Tibial nerve (tissue), 4 donors: ENCODE results near the gene TDO2. TPM values are rescaled to one million over a fixed set of nuclear protein-coding genes. Genes with fewer than 3 reads are reported as not detected.

Experiments
- DNase-seq, 2 donors: peaks; one replicate each; pipeline ENCODE4 v3.0.0-alpha.2; 2019; ENCODE audit warnings: low spot score in 2 of 2
- H3K27ac ChIP-seq, 4 donors: fragments of 200-600 bp; sonication (generic) in 3 of 4; one replicate each; pipeline ENCODE4 v1.5.1; 2017 to 2019; ENCODE audit warnings: mild to moderate bottlenecking in 1 of 4
- H3K27me3 ChIP-seq, 2 donors: fragments of 200-600 bp; sonication (generic) in 1 of 2; one replicate each; pipeline versions ENCODE4 v1.5.1 to v1.6.0; 2017 to 2019
- H3K36me3 ChIP-seq, 3 donors: fragments of 200-600 bp; sonication (generic); one replicate each; pipeline ENCODE4 v1.5.1; 2018 to 2019
- H3K4me1 ChIP-seq, 4 donors: fragments of 200-600 bp; sonication (generic) in 3 of 4; one replicate each; pipeline ENCODE4 v1.5.1; 2017 to 2019
- H3K4me3 ChIP-seq, 4 donors: fragments of 200-600 bp; sonication (generic) in 3 of 4; one replicate each; pipeline ENCODE4 v1.5.1; 2017 to 2019; ENCODE audit warnings: mild to moderate bottlenecking in 1 of 4, moderate library complexity in 1 of 4
- H3K9me3 ChIP-seq, 4 donors: fragments of 200-600 bp; sonication (generic) in 3 of 4; one replicate each; pipeline ENCODE4 v1.5.1; 2017 to 2019
- EP300 ChIP-seq, 2 donors: sonication (generic); formaldehyde crosslinking; IDR thresholded peaks; one replicate each; pipeline ENCODE4 v1.6.1; 2017; ENCODE audit warnings: antibody characterized with exemption in 2 of 2, mild to moderate bottlenecking in 1 of 2
- POLR2A ChIP-seq, 2 donors: fragments of 450-650 bp; IDR thresholded peaks; one replicate each; pipeline ENCODE4 v1.6.1; 2017; ENCODE audit warnings: antibody characterized with exemption in 2 of 2, mild to moderate bottlenecking in 2 of 2, moderate library complexity in 2 of 2
- WGBS, 2 donors: methylation state at CpG; one replicate each; pipeline ENCODE4 v1.1.5; 2018; 5-methylcytosine and 5-hydroxymethylcytosine counted together
- total RNA-seq, 4 donors: library from RNA; depleted of rRNA; stranded (reverse); fragments of >200 nt; gene quantifications; one replicate each; pipeline ENCODE4 v1.1.0, GENCODE V29; 2016
- TF ChIP-seq, protein P1 (sequence below), 5 experiments: fragments of 200-600 bp in 3 of 5; fragments of 450-650 bp in 2 of 5; sonication (generic) in 3 of 5; IDR thresholded peaks; one replicate each; pipeline ENCODE4 v1.5.1; 2016 to 2019; ENCODE audit warnings: antibody characterized with exemption in 5 of 5, mild to moderate bottlenecking in 3 of 5, moderate library complexity in 2 of 5

TDO2 gene
- total RNA-seq, 4 donors from 2014 or later: not detected

DNA sequence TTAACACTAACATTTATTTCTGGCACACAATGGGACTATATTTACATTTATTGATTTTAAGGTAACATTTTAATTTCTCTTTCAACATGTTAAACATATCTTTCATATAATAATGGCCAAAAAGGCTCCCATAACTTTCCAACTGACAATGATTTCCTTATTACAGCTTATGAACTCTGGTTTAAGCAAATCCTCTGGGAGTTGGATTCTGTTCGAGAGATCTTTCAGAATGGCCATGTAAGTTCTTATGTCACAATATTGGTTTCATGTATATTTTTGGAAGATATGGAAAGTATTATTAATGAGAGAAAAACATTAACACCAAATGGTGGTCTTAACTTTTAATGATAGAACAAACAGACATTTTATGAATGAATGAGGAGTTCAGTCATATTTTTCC, 4.1 kb downstream of the TDO2 start:
- H3K4me1 ChIP-seq: peaks cover 0 to 20% (median 6%) of the 10 kb centered on the region in 4 donors
- no peaks in the 10 kb centered on the region for H3K27me3 ChIP-seq
- no peak for DNase-seq
- no peaks in the 10 kb centered on the region for H3K36me3 ChIP-seq
- 67 to 72% methylated on average over 1 of the region's 1 CpG for WGBS, 2 donors
- H3K9me3 ChIP-seq: no peaks in the 10 kb centered on the region
- no peak for TF ChIP-seq POLR2A (IDR thresholded peaks at IDR 0.05)
- TF ChIP-seq, protein P1, sequence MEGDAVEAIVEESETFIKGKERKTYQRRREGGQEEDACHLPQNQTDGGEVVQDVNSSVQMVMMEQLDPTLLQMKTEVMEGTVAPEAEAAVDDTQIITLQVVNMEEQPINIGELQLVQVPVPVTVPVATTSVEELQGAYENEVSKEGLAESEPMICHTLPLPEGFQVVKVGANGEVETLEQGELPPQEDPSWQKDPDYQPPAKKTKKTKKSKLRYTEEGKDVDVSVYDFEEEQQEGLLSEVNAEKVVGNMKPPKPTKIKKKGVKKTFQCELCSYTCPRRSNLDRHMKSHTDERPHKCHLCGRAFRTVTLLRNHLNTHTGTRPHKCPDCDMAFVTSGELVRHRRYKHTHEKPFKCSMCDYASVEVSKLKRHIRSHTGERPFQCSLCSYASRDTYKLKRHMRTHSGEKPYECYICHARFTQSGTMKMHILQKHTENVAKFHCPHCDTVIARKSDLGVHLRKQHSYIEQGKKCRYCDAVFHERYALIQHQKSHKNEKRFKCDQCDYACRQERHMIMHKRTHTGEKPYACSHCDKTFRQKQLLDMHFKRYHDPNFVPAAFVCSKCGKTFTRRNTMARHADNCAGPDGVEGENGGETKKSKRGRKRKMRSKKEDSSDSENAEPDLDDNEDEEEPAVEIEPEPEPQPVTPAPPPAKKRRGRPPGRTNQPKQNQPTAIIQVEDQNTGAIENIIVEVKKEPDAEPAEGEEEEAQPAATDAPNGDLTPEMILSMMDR (IDR thresholded peaks at IDR 0.05): no peak
- no peak for TF ChIP-seq EP300 (IDR thresholded peaks at IDR 0.05)
- no peak overlapping the region for H3K27ac ChIP-seq
- no peak overlapping the region for H3K4me3 ChIP-seq

DNA sequence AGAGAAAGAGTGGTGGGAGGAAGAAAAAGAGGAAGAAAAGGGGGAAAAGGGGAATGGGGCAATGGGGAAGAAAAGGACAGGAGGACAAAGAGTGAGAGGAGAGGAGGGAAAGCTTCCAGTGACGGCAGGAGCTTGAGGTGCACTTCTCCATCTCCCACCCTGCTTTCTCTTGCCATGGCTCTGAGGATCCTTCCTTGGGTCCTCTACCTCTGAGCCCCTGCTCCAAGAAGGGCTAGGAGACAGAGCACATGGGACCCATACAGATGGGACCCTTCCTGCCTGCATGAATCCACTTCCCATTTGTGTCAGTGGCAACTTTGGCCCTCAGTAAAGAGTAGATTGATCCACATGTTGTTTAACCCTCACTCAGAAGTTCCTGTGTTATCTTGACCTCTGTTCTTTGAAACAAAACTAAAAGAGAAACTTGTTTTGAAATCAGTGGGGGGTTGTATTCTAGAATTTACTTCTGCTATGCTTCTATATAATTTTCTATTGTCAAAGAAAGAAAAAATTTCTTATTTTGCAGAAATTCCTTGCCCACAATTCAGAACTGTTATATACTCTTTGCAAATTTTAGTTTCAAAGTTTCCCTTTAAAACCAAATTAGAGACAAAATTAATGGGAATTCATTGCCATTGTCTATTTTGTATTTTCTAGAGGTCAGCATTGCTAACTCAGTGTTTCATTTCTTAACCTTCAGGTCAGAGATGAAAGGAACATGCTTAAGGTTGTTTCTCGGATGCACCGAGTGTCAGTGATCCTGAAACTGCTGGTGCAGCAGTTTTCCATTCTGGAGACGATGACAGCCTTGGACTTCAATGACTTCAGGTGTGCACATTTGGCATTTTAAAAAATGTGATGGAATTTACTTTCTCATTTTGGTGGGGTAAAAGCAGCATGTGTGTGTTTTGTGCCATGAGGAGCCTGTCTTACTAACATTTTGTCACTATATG, 5.0 kb downstream of the TDO2 start:
- WGBS, 2 donors: 81 to 82% methylated on average over 4 of the region's 4 CpGs
- no peak overlapping the region for H3K4me3 ChIP-seq
- no peaks in the 10 kb centered on the region for H3K36me3 ChIP-seq
- TF ChIP-seq, protein P1 (IDR thresholded peaks at IDR 0.05): no peak
- no peak for TF ChIP-seq POLR2A (IDR thresholded peaks at IDR 0.05)
- TF ChIP-seq EP300 (IDR thresholded peaks at IDR 0.05): no peak
- H3K27ac ChIP-seq: no peak overlapping the region
- DNase-seq: no peak
- H3K27me3 ChIP-seq: no peaks in the 10 kb centered on the region
- H3K9me3 ChIP-seq: no peaks in the 10 kb centered on the region
- peaks cover 0 to 20% (median 6%) of the 10 kb centered on the region in 4 donors for H3K4me1 ChIP-seq

DNA sequence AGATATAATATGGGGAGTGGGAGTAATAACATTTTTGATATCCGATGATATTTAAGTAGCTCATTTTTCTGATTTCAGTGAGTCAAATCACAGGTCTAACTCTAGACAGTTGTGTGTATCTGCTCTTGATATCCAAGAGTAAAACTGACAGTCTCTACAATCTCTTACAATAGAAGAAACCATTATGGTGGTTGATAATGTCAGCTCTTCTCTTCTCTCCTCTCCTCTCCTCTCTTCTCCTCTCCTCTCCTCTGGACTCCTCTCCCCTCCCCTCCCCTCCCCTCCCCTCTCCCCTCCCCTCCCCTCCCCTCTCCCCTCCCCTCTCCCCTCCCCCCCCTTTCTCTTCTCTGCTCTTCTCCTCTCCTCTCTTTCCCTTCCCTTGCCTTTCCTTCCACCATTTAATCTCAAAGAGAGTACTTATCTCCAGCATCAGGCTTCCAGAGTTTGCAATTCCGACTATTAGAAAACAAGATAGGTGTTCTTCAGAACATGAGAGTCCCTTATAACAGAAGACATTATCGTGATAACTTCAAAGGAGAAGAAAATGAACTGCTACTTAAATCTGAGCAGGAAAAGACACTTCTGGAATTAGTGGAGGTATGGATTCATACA, 6.2 kb downstream of the TDO2 start:
- H3K27ac ChIP-seq: no peak overlapping the region
- no peaks in the 10 kb centered on the region for H3K36me3 ChIP-seq
- no peaks in the 10 kb centered on the region for H3K9me3 ChIP-seq
- H3K27me3 ChIP-seq: no peaks in the 10 kb centered on the region
- no peak overlapping the region for H3K4me3 ChIP-seq
- TF ChIP-seq, protein P1 (IDR thresholded peaks at IDR 0.05): no peak
- no peak for TF ChIP-seq POLR2A (IDR thresholded peaks at IDR 0.05)
- no peak for TF ChIP-seq EP300 (IDR thresholded peaks at IDR 0.05)
- peaks cover 0 to 20% (median 6%) of the 10 kb centered on the region in 4 donors for H3K4me1 ChIP-seq
- WGBS, 2 donors: 95% methylated on average over 3 of the region's 3 CpGs
- no peak for DNase-seq

DNA sequence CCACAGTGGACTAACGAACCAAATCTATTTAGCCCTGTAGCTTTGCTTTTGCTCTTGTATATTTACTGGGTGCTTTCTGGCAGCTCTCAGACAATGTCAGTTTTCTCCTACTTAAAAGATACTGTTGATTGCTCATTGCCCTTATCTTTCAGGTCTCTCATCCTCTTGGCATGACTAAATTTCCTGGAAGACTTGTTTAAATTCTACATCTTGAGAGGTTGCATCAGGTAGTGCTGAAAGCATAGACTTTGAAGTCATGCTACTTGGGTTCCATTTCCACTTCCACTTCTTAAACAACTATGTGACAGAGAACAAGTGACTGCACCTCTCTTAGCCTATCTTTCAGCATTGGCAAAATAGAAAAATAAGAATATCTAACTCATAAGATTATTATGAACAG, 8.4 kb downstream of the TDO2 start:
- no peak for TF ChIP-seq POLR2A (IDR thresholded peaks at IDR 0.05)
- no peak for TF ChIP-seq EP300 (IDR thresholded peaks at IDR 0.05)
- TF ChIP-seq, protein P1 (IDR thresholded peaks at IDR 0.05): no peak
- Histone ChIP-seq H3K9me3 (no peaks in the 10 kb centered on the region), H3K4me3 (no peak overlapping the region), H3K27ac (no peak overlapping the region), H3K36me3 (no peaks in the 10 kb centered on the region), H3K4me1 (peaks cover 0 to 16% (median 5%) of the 10 kb centered on the region in 4 donors), H3K27me3 (no peaks in the 10 kb centered on the region)
- DNase-seq: no peak
- WGBS, 2 donors: 79 to 94% methylated on average over 1 of the region's 1 CpG

DNA sequence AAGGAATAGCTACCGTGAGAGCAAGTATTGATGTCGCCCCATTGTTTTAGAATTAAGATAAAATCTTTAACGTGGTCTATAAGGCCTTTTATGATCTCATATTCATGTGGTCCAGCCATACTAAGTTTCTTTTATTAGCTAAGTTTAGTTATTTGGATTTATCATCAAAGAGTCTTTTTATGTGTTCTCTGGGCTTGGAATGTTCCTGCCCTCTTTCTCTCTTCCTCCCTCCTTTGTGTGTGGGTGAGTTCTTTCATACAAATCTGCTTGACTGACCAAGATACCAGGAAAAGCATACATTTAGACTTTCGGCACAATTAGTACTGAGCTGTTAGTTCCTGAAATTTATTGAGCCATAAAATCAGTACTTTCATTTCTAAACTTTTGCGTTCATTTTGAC, 11.3 kb downstream of the TDO2 start:
- Histone ChIP-seq H3K4me3 (no peak overlapping the region), H3K4me1 (no peaks in the 10 kb centered on the region), H3K9me3 (no peaks in the 10 kb centered on the region), H3K36me3 (no peaks in the 10 kb centered on the region), H3K27me3 (no peaks in the 10 kb centered on the region), H3K27ac (no peak overlapping the region)
- no peak for DNase-seq
- TF ChIP-seq POLR2A (IDR thresholded peaks at IDR 0.05) (no peak), EP300 (IDR thresholded peaks at IDR 0.05) (no peak)
- TF ChIP-seq, protein P1 (IDR thresholded peaks at IDR 0.05): no peak
- whole genome bisulfite sequencing, 2 donors: 31 to 32% methylated on average over 5 of the region's 5 CpGs
